Right kidney (tissue), 9 donors: ENCODE data around the gene FEM1B.
"Not testable (repeated sequence)": the region's sequence is repeated elsewhere in the genome, so short reads cannot be mapped to it uniquely, and the experiment has no call there.

ENCODE experiments used
- DNase-seq: peaks from one replicate; pipeline ENCODE4 v3.0.0-alpha.2; 2016
- long read RNA-seq, 8 donors: transcript quantifications; one replicate each; lab custom pipeline, GENCODE V29; 2026

Gene FEM1B
- long read RNA-seq, donor 1, full-length matches to known transcripts: 5 of 5 reads
- long read RNA-seq, donor 1, partial matches to known transcripts: 0 of 5 reads
- long read RNA-seq, donor 1, other reads (novel, unspliced or antisense): 0 of 5 reads
- long read RNA-seq, donor 2, full-length matches to known transcripts: 4 of 4 reads
- long read RNA-seq, donor 2, partial matches to known transcripts: 0 of 4 reads
- long read RNA-seq, donor 2, other reads (novel, unspliced or antisense): 0 of 4 reads
- long read RNA-seq, donor 3, full-length matches to known transcripts: 6 of 6 reads
- long read RNA-seq, donor 3, partial matches to known transcripts: 0 of 6 reads
- long read RNA-seq, donor 3, other reads (novel, unspliced or antisense): 0 of 6 reads
- long read RNA-seq, donor 4, full-length matches to known transcripts: 12 of 12 reads
- long read RNA-seq, donor 4, partial matches to known transcripts: 0 of 12 reads
- long read RNA-seq, donor 4, other reads (novel, unspliced or antisense): 0 of 12 reads
- long read RNA-seq, donor 5, full-length matches to known transcripts: 7 of 7 reads
- long read RNA-seq, donor 5, partial matches to known transcripts: 0 of 7 reads
- long read RNA-seq, donor 5, other reads (novel, unspliced or antisense): 0 of 7 reads
- long read RNA-seq, donor 6, full-length matches to known transcripts: 11 of 11 reads
- long read RNA-seq, donor 6, partial matches to known transcripts: 0 of 11 reads
- long read RNA-seq, donor 6, other reads (novel, unspliced or antisense): 0 of 11 reads
- long read RNA-seq, donor 7: 0 reads
- long read RNA-seq, donor 8, full-length matches to known transcripts: 14 of 20 reads
- long read RNA-seq, donor 8, partial matches to known transcripts: 6 of 20 reads
- long read RNA-seq, donor 8, other reads (novel, unspliced or antisense): 0 of 20 reads

GRCh38 chr15:68277603-68278344 lies at the start of gene FEM1B:
Gene FEM1B (plus strand): TSS chr15:68277745. CDS start chr15:68278418, 673 bp downstream.
- DNase-seq: peak; percentile 99

GRCh38 chr15:68228143-68228970 lies 49.2 kb upstream of the FEM1B start:
- no peak for DNase-seq

- no peak for DNase-seq
Measured at GRCh38 chr15:68228971-68229385, 48.6 kb upstream of the FEM1B start.

GRCh38 chr15:68229386-68230156 lies 48.0 kb upstream of the FEM1B start, which contains the start of gene CLN6:
Gene CLN6 (minus strand): TSS chr15:68229728. CDS start chr15:68229584, 144 bp downstream.
- peak; percentile 98 for DNase-seq

- DNase-seq: no peak
Measured at GRCh38 chr15:68230157-68231100, 47.1 kb upstream of the FEM1B start.

GRCh38 chr15:68231102-68231818 lies 46.3 kb upstream of the FEM1B start:
- DNase-seq: no peak

GRCh38 chr15:68232449-68232848 lies 45.1 kb upstream of the FEM1B start:
- no peak for DNase-seq

- DNase-seq: no peak
Measured at GRCh38 chr15:68232937-68233336, 44.6 kb upstream of the FEM1B start.

GRCh38 chr15:68234060-68234459 lies 43.5 kb upstream of the FEM1B start:
- DNase-seq: no peak

- not testable (repeated sequence) for DNase-seq
Measured at GRCh38 chr15:68234520-68234919, 43.0 kb upstream of the FEM1B start.

- DNase-seq: no peak
Measured at GRCh38 chr15:68235022-68235421, 42.5 kb upstream of the FEM1B start.

GRCh38 chr15:68239025-68239424 lies 38.5 kb upstream of the FEM1B start:
- no peak for DNase-seq

- DNase-seq: no peak
Measured at GRCh38 chr15:68241088-68241935, 36.2 kb upstream of the FEM1B start.

GRCh38 chr15:68244235-68244634 lies 33.3 kb upstream of the FEM1B start:
- no peak for DNase-seq

- DNase-seq: no peak
Measured at GRCh38 chr15:68249058-68249713, 28.4 kb upstream of the FEM1B start.

- DNase-seq: no peak
Measured at GRCh38 chr15:68252925-68253534, 24.5 kb upstream of the FEM1B start.
